Calu3 (cell line): ENCODE data around the gene COL4A4. TPM values are rescaled to one million over a fixed set of nuclear protein-coding genes. Genes with fewer than 3 reads are reported as not detected.

Source experiments
- BruUV-seq: library from RNA; stranded (reverse); fragments of 400-500 nt; replicated peaks from 2 replicates; lab custom pipeline; 2021; lab: Mats Ljungman, UMichigan
- CTCF ChIA-PET: fragments of 300-600 bp; sonication (Branson Sonifier 250); formaldehyde crosslinking; loops from one replicate; lab custom pipeline; 2022; ENCODE audit warnings: antibody characterized with exemption; lab: Charles Lee
- DNase-seq: peaks from one replicate; pipeline ENCODE4 v3.0.0; 2022
- H3K27ac Mint-ChIP-seq: one replicate; pipeline ENCODE4 v1.8.0; 2022; ENCODE audit warnings: mixed read lengths; ENCODE audit not compliant: unreplicated experiment
- H3K27me3 Mint-ChIP-seq: one replicate; pipeline ENCODE4 v1.8.0; 2022; ENCODE audit warnings: mixed read lengths; ENCODE audit not compliant: unreplicated experiment
- H3K36me3 Mint-ChIP-seq: one replicate; pipeline ENCODE4 v1.8.0; 2022; ENCODE audit warnings: mild to moderate bottlenecking, moderate library complexity, mixed read lengths; ENCODE audit not compliant: insufficient read depth, unreplicated experiment
- H3K4me1 Mint-ChIP-seq: one replicate; pipeline ENCODE4 v1.8.0; 2022; ENCODE audit warnings: mild to moderate bottlenecking, low read depth, mixed read lengths; ENCODE audit not compliant: unreplicated experiment
- H3K4me3 Mint-ChIP-seq: one replicate; pipeline ENCODE4 v1.8.0; 2022; ENCODE audit warnings: mild to moderate bottlenecking, low read depth, moderate library complexity, mixed read lengths; ENCODE audit not compliant: unreplicated experiment
- H3K9me3 Mint-ChIP-seq: one replicate; pipeline ENCODE4 v1.8.0; 2022; ENCODE audit warnings: low read depth, mixed read lengths; ENCODE audit not compliant: unreplicated experiment
- intact Hi-C: fragments of 100-400 bp; cut with micrococcal nuclease; formaldehyde crosslinking; loops from one replicate; pipeline ENCODE4 v1.10.0; 2022; ENCODE audit not compliant: unreplicated experiment
- total RNA-seq: library from RNA; stranded (reverse); gene quantifications from 2 replicates; pipeline ENCODE4 v1.2.3, GENCODE V29; 2022
- TF ChIP-seq, protein P1 (sequence below): fragments of 200-600 bp; IDR thresholded peaks from one replicate; pipeline ENCODE4 v1.8.0; 2022; ENCODE audit warnings: antibody characterized with exemption; ENCODE audit not compliant: unreplicated experiment

Gene COL4A4
- total RNA-seq, 1 experiment from 2014 or later, result 17.2 TPM

DNA sequence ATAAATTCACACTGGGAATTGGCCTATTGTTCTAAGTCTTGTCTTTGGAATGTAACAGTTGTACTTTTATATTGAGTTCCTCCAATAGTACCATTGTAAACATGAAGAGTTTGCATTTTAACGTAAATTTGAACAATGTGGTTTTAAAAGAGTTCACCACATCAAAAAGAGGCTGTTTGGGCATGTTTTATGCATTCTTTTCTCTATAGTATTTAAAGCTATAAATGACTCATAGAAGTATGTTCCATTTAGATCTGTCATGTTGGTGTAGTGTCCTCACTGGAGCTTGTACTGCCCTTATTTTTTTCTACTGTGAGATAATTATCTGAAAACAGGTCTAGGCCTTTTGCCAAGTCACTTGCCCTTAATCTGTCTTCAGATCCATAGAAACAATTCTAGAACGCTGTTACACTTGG lies 186.2 kb downstream of the COL4A4 start:
- no peak for DNase-seq
- Mint-ChIP-seq H3K9me3 (no peaks in the 10 kb centered on the region), H3K4me1 (no peaks in the 10 kb centered on the region), H3K36me3 (no peaks in the 10 kb centered on the region), H3K27me3 (no peaks in the 10 kb centered on the region), H3K27ac (no peak overlapping the region), H3K4me3 (no peak overlapping the region)
- CTCF ChIA-PET, result no interaction called here
- no TSS peak for BruUV-seq
- TF ChIP-seq, protein P1, sequence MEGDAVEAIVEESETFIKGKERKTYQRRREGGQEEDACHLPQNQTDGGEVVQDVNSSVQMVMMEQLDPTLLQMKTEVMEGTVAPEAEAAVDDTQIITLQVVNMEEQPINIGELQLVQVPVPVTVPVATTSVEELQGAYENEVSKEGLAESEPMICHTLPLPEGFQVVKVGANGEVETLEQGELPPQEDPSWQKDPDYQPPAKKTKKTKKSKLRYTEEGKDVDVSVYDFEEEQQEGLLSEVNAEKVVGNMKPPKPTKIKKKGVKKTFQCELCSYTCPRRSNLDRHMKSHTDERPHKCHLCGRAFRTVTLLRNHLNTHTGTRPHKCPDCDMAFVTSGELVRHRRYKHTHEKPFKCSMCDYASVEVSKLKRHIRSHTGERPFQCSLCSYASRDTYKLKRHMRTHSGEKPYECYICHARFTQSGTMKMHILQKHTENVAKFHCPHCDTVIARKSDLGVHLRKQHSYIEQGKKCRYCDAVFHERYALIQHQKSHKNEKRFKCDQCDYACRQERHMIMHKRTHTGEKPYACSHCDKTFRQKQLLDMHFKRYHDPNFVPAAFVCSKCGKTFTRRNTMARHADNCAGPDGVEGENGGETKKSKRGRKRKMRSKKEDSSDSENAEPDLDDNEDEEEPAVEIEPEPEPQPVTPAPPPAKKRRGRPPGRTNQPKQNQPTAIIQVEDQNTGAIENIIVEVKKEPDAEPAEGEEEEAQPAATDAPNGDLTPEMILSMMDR, result no peak
- intact Hi-C loops, result no loop called here

- no peaks in the 10 kb centered on the region for H3K27me3 Mint-ChIP-seq
- CTCF ChIA-PET, result no interaction called here
- H3K9me3 Mint-ChIP-seq, result no peaks in the 10 kb centered on the region
- no peak overlapping the region for H3K4me3 Mint-ChIP-seq
- DNase-seq, result no peak
- no TSS peak for BruUV-seq
- H3K4me1 Mint-ChIP-seq, result no peaks in the 10 kb centered on the region
- TF ChIP-seq, protein P1, result no peak
- H3K36me3 Mint-ChIP-seq, result no peaks in the 10 kb centered on the region
- H3K27ac Mint-ChIP-seq, result no peak overlapping the region
- intact Hi-C loops, result no loop called here
These were observed 190.2 kb downstream of the COL4A4 start for GRCh38 chr2:226973816-226974215.

DNA sequence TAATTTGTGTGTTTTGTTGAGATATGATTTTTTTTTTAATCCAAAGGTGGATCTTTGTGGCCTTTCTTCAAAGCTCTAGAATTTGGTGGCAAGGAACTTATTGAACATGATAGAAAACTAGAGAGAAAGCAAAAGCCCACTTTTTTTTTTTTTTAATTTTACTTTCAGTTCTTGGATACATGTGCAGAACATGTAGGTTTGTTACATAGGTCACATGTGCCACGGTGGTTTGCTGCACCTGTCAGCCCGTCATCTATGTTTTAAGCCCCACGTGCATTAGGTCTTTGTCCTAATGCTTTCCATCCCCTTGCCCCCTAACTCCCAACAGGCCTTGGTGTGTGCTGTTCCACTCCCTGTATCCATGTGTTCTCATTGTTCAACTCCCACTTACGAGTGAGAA lies 192.2 kb downstream of the COL4A4 start:
- Mint-ChIP-seq H3K4me1 (no peaks in the 10 kb centered on the region), H3K36me3 (no peaks in the 10 kb centered on the region), H3K9me3 (no peaks in the 10 kb centered on the region), H3K27ac (no peak overlapping the region), H3K4me3 (no peak overlapping the region), H3K27me3 (no peaks in the 10 kb centered on the region)
- DNase-seq, result no peak
- TF ChIP-seq, protein P1, result no peak
- CTCF ChIA-PET, result no interaction called here
- intact Hi-C loops, result no loop called here
- BruUV-seq, result no TSS peak

DNA sequence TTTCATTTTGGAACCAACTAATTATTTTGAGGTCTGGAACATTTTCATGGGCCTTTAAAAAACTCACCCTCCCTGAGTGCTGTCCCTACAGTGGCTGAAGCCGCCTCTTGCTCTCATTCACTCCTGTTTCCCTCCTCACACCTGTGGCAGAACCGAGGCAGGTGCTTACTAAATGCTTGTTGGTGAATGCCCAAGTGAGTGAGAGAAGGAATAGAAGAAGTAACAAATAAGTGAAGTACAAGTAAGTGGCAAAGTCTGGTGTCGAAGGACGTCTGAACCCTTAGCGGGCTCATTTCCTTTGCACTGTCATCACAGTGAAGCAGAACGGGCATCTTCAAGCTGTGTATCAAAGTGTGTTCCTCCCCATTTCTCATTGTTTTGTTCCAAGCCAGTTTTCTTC lies 192.9 kb downstream of the COL4A4 start:
- CTCF ChIA-PET, result no interaction called here
- TF ChIP-seq, protein P1, result no peak
- no peak for DNase-seq
- H3K27ac Mint-ChIP-seq, result no peak overlapping the region
- H3K9me3 Mint-ChIP-seq, result no peaks in the 10 kb centered on the region
- H3K4me3 Mint-ChIP-seq, result no peak overlapping the region
- no peaks in the 10 kb centered on the region for H3K36me3 Mint-ChIP-seq
- no peaks in the 10 kb centered on the region for H3K4me1 Mint-ChIP-seq
- no TSS peak for BruUV-seq
- intact Hi-C loops, result no loop called here
- no peaks in the 10 kb centered on the region for H3K27me3 Mint-ChIP-seq
